ENCODE data around the gene RYK. TPM values are rescaled to one million over a fixed set of nuclear protein-coding genes. Genes with fewer than 3 reads are reported as not detected.
"Not testable (repeated sequence)": the region's sequence is repeated elsewhere in the genome, so short reads cannot be mapped to it uniquely, and the experiment has no call there.

RYK gene
- total RNA-seq, 1 donor from 2014 or later = 134 TPM

DNA sequence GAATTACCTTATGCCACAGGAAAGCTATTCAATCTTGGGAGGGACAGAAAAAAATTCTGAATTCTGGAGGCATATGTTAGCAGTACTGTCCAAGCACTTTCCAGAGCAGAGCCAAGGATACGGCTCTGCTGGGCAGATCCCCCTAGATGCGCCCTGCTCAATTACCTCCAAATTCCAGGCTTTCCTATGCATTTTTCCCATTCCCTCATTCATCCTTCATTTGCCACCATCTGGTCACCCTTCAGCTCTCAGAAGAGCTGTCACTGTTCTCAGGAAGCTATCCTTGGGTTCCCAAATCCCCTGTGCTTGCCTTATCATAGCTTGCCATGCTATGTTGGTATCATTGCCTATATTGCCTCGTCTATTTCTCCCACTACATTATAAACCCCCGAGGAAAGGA lies 45.2 kb downstream of the RYK start:
- no peak overlapping the region for H3K4me3 Mint-ChIP-seq
- Histone ChIP-seq H3K9ac (no peak overlapping the region), H3K36me3 (peaks cover 10% of the 10 kb centered on the region), H3K9me3 (ENCODE audit: low read depth) (no peaks in the 10 kb centered on the region), H3F3A (ENCODE audit: low read depth) (no peaks in the 10 kb centered on the region), H3K27ac (no peak overlapping the region), H3K27me3 (no peaks in the 10 kb centered on the region), H3K4me2 (no peak overlapping the region), H3K4me3 (no peak overlapping the region), H4K20me1 (ENCODE audit: low read depth) (peaks cover 14% of the 10 kb centered on the region), H3K4me1 (peaks cover 10% of the 10 kb centered on the region), H3K79me2 (ENCODE audit: low read depth) (no peaks in the 10 kb centered on the region), H2AFZ (replicated peaks) (no peak overlapping the region)
- H3K9me3 Mint-ChIP-seq = no peaks in the 10 kb centered on the region
- H3K36me3 Mint-ChIP-seq = peaks cover 16% of the 10 kb centered on the region
- no peaks in the 10 kb centered on the region for H3K27me3 Mint-ChIP-seq (ENCODE audit: insufficient read depth, low read depth)
- peaks cover 2% of the 10 kb centered on the region for H3K4me1 Mint-ChIP-seq
- TF ChIP-seq, protein P1, sequence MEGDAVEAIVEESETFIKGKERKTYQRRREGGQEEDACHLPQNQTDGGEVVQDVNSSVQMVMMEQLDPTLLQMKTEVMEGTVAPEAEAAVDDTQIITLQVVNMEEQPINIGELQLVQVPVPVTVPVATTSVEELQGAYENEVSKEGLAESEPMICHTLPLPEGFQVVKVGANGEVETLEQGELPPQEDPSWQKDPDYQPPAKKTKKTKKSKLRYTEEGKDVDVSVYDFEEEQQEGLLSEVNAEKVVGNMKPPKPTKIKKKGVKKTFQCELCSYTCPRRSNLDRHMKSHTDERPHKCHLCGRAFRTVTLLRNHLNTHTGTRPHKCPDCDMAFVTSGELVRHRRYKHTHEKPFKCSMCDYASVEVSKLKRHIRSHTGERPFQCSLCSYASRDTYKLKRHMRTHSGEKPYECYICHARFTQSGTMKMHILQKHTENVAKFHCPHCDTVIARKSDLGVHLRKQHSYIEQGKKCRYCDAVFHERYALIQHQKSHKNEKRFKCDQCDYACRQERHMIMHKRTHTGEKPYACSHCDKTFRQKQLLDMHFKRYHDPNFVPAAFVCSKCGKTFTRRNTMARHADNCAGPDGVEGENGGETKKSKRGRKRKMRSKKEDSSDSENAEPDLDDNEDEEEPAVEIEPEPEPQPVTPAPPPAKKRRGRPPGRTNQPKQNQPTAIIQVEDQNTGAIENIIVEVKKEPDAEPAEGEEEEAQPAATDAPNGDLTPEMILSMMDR (IDR thresholded peaks at IDR 0.05) = no peak
- TF ChIP-seq EZH2phosphoT487 (IDR thresholded peaks at IDR 0.05) (no peak), EZH2 (IDR thresholded peaks at IDR 0.05) (no peak)
- no peak for DNase-seq (ENCODE audit: low spot score)
- H3K27ac Mint-ChIP-seq = no peak overlapping the region

DNA sequence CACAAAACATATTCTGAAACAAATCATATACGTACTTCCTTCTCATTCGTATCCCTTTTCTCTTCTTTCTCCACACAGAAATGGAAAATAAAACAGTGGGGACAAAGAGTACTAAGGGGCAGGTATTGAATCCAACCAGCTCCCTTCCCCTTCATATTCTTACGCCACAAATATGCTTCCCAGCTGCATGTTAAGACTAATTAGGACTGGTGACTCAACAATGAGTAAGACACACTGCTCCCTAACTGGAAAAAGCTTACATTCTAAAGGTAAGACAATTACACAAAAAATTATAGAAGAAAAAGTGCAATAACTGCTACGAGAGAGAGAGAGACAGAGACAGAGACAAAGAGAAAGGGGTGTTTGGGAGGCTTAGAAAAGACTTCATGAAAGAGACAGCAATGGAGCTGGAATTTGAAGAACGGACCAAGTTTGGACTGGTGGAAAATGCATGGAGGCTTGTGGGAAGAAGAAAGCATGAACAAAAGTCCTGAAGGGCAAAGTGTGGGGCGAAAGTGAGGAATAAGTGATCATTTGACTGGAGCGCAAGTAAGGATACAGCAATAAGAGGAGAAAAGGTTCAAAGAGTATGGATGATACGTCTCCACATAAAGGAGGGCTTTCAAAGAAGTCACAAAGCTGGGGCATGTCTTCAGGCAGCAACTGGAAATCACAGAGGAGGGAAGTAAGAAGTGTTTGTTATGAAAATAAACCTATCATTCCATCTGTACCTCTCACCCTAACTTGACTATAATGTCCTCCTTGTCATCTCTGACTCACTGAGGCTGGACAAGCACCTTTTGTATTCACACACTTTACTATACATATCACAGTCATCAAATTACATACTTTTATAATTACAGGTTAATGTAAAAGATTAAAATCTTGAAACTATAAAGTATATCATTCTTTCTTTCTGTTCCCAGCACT lies 49.2 kb downstream of the RYK start:
- peaks cover 12% of the 10 kb centered on the region for H3F3A ChIP-seq (ENCODE audit: low read depth)
- no peaks in the 10 kb centered on the region for H3K9me3 ChIP-seq (ENCODE audit: low read depth)
- H3K9ac ChIP-seq = no peak overlapping the region
- no peaks in the 10 kb centered on the region for H3K27me3 ChIP-seq
- no peak overlapping the region for H3K4me3 ChIP-seq
- H3K79me2 ChIP-seq (ENCODE audit: low read depth) = peaks cover 8% of the 10 kb centered on the region
- Mint-ChIP-seq H3K27me3 (ENCODE audit: insufficient read depth, low read depth) (no peaks in the 10 kb centered on the region), H3K4me3 (no peak overlapping the region), H3K4me1 (peaks cover 3% of the 10 kb centered on the region), H3K27ac (no peak overlapping the region), H3K9me3 (no peaks in the 10 kb centered on the region), H3K36me3 (peaks cover 18% of the 10 kb centered on the region)
- TF ChIP-seq, protein P1 (IDR thresholded peaks at IDR 0.05) = no peak
- TF ChIP-seq EZH2phosphoT487 (IDR thresholded peaks at IDR 0.05) (no peak), EZH2 (IDR thresholded peaks at IDR 0.05) (no peak)
- H4K20me1 ChIP-seq (ENCODE audit: low read depth) = peaks cover 10% of the 10 kb centered on the region
- H2AFZ ChIP-seq (replicated peaks) = no peak overlapping the region
- H3K4me1 ChIP-seq = peaks cover under 1% of the 10 kb centered on the region
- no peak overlapping the region for H3K4me2 ChIP-seq
- H3K27ac ChIP-seq = no peak overlapping the region
- no peak for DNase-seq (ENCODE audit: low spot score)
- no peaks in the 10 kb centered on the region for H3K36me3 ChIP-seq

DNA sequence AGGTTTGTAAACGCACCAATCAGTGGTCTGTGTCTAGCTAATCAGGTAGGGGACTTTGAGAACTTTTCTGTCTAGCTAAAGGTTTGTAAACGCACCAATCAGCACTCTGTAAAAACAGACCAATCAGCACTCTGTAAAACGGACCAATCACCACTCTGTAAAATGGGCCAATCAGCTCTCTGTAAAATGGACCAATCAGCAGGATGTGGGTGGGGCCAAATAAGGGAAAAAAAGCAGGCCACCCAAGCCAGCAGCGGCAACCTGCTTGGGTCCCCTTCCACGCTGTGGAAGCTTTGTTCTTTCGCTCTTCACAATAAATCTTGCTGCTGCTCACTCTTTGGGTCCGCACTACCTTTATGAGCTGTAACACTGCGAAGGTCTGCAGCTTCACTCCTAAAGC lies 50.8 kb downstream of the RYK start:
- not testable (repeated sequence) for H2AFZ ChIP-seq (replicated peaks); H3K9me3 Mint-ChIP-seq; DNase-seq (ENCODE audit: low spot score); H3K4me1 ChIP-seq; H3K4me3 Mint-ChIP-seq; H3K9me3 ChIP-seq (ENCODE audit: low read depth); H4K20me1 ChIP-seq (ENCODE audit: low read depth); H3K79me2 ChIP-seq (ENCODE audit: low read depth); H3K27ac Mint-ChIP-seq; H3K9ac ChIP-seq; H3K4me3 ChIP-seq; H3K4me1 Mint-ChIP-seq; H3K36me3 ChIP-seq; H3K27me3 Mint-ChIP-seq (ENCODE audit: insufficient read depth, low read depth); H3K4me2 ChIP-seq; H3K27me3 ChIP-seq; H3K27ac ChIP-seq
- H3K36me3 Mint-ChIP-seq = peaks cover 17% of the 10 kb centered on the region
- peaks cover 12% of the 10 kb centered on the region for H3F3A ChIP-seq (ENCODE audit: low read depth)

DNA sequence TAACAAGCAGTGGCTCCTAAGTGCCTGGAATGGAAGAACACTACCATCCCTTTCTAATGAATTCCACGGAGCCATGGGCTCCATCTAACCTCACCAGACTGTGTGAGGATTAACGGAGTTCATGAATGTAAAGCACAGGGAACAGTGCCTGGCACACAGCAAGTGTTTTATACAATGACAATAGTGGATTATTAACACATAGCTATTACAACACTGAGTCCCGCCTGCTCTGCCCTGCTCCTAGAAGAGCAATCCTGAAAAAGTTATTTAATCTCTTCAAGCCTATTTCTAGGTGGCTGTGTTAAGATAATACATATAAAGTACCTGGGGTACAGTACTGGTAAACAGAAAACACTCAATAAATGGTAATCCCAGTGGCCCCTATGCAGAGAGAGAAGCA lies 51.4 kb downstream of the RYK start:
- Histone ChIP-seq H3K4me1 (no peaks in the 10 kb centered on the region), H3K79me2 (ENCODE audit: low read depth) (peaks cover 8% of the 10 kb centered on the region), H3K36me3 (peaks cover under 1% of the 10 kb centered on the region), H3K9me3 (ENCODE audit: low read depth) (no peaks in the 10 kb centered on the region), H3K4me3 (no peak overlapping the region), H3F3A (ENCODE audit: low read depth) (peaks cover 12% of the 10 kb centered on the region), H3K4me2 (no peak overlapping the region), H4K20me1 (ENCODE audit: low read depth) (no peaks in the 10 kb centered on the region), H2AFZ (replicated peaks) (no peak overlapping the region), H3K9ac (no peak overlapping the region), H3K27ac (peak overlapping the region; percentile 59), H3K27me3 (no peaks in the 10 kb centered on the region)
- DNase-seq (ENCODE audit: low spot score) = peak; percentile 22
- TF ChIP-seq, protein P1 (IDR thresholded peaks at IDR 0.05) = no peak
- TF ChIP-seq EZH2 (IDR thresholded peaks at IDR 0.05) (no peak), EZH2phosphoT487 (IDR thresholded peaks at IDR 0.05) (no peak)
- Mint-ChIP-seq H3K4me3 (no peak overlapping the region), H3K27ac (no peak overlapping the region), H3K27me3 (ENCODE audit: insufficient read depth, low read depth) (no peaks in the 10 kb centered on the region), H3K36me3 (peaks cover 23% of the 10 kb centered on the region), H3K4me1 (peaks cover 3% of the 10 kb centered on the region), H3K9me3 (no peaks in the 10 kb centered on the region)
